ENCODE results near the gene PDHA2.

Gene PDHA2

DNA sequence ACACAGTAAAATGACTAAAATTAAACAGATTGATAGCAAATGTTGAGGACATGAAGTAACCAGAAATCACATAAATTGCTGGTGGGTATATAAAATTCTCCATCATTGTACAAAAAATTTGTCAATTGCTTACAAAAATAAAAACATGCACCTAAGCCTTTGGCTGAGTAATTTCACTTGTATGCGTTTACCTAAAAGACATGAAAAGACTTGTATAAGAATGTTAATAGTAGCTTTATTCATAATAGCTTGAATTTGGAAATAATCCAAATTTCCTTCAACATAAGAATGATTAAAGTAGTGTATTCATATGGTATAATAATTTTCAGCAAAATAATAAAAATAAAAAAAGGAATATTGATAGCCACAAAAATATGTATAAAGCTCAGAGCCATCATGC lies 37.7 kb downstream of the PDHA2 start:
- TF ChIP-seq ZNF274 (IDR thresholded peaks at IDR 0.05; ENCODE audit: low read depth, low read length), result no peak

DNA sequence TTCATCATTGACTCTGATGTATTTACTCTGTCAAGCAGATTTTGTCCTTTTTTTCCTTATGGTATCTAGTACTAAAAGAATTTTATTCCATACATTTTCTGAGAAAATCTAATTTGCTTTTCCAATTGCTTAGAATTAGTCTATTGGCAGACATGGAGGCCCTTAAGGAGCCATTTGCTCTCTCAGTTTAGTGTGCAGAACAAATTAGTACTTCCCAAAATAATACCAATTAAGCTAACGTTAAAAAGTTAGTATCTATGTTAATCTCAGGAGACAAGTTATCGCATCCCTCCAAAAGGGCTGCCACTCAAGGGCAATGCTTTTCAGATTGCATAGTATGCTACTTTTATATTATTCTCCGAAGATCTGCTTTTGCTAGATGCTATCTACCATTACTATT lies 47.7 kb downstream of the PDHA2 start:
- no peak for TF ChIP-seq ZNF274 (IDR thresholded peaks at IDR 0.05; ENCODE audit: low read depth, low read length)
- no peak overlapping the region for H3K4me3 ChIP-seq (ENCODE audit: low read length)

More for the DNA sequence above, 37.7 kb downstream of the PDHA2 start:
- H3K4me3 ChIP-seq (ENCODE audit: low read length), result no peak overlapping the region

DNA sequence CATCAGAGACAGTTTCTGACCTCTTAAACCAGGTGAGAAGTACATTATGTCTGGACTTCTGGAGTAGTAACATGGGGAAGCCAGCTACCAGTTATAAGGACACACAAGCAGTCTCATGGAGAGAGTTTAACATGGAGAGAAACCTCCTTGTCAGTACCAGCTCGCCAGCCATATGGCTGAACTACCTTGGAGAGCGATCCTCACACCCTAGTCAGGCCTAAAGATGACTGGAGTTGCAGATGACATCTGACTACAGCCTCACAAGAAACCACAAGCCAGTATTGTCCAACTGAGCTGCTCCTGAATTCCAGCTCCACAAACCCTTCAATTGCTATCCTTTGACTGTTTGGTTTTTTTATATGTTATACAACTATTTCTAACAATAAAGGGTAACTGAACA lies 49.8 kb downstream of the PDHA2 start:
- TF ChIP-seq ZNF274 (IDR thresholded peaks at IDR 0.05; ENCODE audit: low read depth, low read length), result no peak
- no peak overlapping the region for H3K4me3 ChIP-seq (ENCODE audit: low read length)
